NCI-H526 treated with DMSO at 0.1 percent for 48 hours (cell line): ENCODE results near the gene ACAA1.
"Not testable (repeated sequence)": the region's sequence is repeated elsewhere in the genome, so short reads cannot be mapped to it uniquely, and the experiment has no call there.

Source experiments
- DNase-seq: peaks from one replicate; lab custom pipeline; 2025; lab: John Stamatoyannopoulos, UW

The ACAA1 gene

GRCh38 chr3:38136777-38137614, at the start of gene ACAA1:
Gene ACAA1 (minus strand): TSS chr3:38137127. CDS start chr3:38137035, 92 bp downstream.
- DNase-seq = peak; percentile 97

- no peak for DNase-seq
These were observed 40.3 kb upstream of the ACAA1 start for GRCh38 chr3:38177181-38177580.

DNA sequence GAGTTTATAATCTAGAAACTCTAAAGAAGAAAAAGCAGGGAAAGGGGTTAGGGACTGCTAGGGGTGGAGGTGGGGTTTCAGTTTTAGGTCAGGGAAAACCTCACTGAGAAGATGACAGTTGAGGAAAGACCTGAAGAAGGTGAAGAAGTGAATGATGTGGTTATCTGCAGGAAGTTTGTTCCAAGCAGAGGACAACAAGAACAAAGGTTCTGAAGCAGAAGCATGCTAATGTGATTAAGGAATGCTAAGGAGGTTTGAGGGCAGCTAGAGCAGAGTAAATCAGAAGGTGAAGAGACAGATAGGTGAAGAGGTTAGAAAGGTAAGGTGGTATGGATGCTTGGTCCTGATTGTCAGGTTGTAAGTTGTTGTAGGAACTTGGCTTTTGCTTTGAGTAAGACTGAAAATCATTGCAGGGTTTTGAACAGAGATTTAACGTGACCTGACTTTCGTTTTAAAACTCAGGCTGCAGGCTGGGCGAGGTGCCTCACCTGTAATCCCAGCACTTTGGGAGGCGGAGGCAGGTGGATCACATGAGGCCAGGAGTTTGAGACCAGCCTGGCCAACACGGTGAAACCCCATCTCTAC, 37.0 kb upstream of the ACAA1 start:
- DNase-seq = no peak

DNA sequence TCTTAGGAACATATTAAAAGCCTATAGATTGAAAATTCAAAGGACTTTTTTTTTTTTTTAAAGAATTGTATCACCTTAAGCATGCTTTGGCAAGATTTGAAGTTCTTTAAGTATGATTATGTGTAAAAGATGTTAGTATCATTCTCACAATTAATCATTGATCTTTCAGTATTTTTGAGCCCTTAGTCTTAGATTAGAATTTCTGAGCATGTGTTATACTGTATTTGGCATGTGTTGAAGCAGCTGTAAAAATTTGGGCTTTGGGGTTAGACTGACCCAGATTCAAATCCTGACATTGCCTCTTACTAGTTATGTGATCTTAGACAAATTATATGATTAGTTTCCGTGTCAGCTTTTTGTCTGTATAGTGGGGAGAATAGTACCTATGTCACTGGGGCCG, 34.7 kb upstream of the ACAA1 start:
- no peak for DNase-seq

GRCh38 chr3:38170722-38171121, 33.8 kb upstream of the ACAA1 start:
- DNase-seq = no peak

GRCh38 chr3:38169027-38169317, 32.0 kb upstream of the ACAA1 start:
- DNase-seq = no peak

- no peak for DNase-seq
These were observed 31.5 kb upstream of the ACAA1 start for GRCh38 chr3:38168151-38169026.

GRCh38 chr3:38167591-38167990, 30.7 kb upstream of the ACAA1 start:
- DNase-seq = no peak

DNA sequence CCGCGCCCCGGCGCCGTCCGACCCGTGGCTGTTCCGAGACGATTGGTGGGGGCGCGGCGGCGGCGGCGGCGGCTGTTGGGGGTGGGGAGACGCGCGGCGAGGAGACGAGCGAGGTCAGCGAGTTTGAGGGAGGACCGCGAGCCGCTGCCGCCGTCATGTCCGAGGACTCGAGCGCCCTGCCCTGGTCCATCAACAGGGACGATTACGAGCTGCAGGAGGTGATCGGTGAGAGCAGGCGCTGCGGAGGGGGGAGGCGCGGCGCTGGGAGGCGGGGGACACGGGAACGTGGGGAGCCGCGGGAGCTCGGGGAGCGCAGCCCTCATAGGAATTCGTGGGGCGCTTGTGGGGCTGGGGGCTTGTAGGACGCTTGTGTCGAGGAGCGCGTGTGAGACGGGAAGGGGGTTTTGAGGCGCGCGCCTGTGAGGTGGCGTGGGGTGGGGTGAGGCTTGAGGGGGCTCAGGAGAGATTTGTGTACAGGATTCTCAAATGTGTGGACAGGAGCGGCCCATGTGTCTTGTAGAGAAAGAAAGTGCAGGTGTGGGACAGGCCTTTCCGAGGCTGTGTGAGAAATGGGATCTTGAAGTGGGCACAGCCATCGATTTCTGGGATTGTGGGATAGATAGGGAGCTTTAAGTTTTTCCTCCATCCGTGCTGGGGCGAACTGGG, 28.9 kb upstream of the ACAA1 start:
- DNase-seq = peak; percentile 22

- peak; percentile 98 for DNase-seq
These were observed 28.2 kb upstream of the ACAA1 start, which contains the start of gene OXSR1 for GRCh38 chr3:38164952-38165721. Gene OXSR1 (plus strand): TSS chr3:38165537. CDS start chr3:38165877, 340 bp downstream.

DNA sequence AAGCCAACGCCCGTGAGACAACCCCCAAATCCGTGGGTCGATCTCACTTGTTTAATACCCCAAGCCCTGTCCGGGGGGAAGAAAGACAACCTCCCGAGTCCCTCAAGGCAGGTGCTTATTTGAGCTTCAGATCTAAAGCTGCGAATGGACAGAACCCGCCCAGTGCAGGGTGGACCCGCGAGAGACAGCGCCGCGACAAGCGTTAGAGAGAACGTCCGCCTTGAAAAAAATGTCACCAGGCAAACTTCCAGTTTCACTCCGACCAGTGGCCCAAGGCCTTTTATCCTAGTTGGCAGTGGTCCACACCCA, 27.7 kb upstream of the ACAA1 start:
- DNase-seq = no peak

GRCh38 chr3:38163841-38164642, 27.1 kb upstream of the ACAA1 start:
- no peak for DNase-seq

- no peak for DNase-seq
These were observed 26.4 kb upstream of the ACAA1 start for GRCh38 chr3:38163117-38163840.

GRCh38 chr3:38160704-38161103, 23.8 kb upstream of the ACAA1 start:
- DNase-seq = not testable (repeated sequence)

- DNase-seq = no peak
These were observed 21.5 kb upstream of the ACAA1 start for GRCh38 chr3:38158472-38158871.

DNA sequence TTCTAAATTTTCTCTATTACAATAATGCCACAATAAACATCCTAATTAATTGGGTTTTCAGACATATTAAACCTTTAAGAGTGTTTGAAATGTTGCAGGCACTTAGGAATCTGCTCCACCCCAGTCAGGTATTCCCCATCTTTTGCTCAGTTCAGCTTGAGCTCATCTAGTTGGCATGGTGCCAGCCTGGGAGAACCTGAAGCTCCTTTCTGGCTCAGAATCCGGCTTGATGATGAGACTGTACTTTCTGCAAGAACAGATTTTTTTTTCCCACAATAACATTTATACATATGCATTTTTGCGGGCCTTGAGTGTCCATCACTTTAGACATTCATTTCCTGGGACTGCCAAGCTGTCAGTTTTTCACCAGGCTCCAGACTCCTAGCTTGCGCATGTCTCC, 20.7 kb upstream of the ACAA1 start:
- no peak for DNase-seq

GRCh38 chr3:38157117-38157516, 20.2 kb upstream of the ACAA1 start:
- DNase-seq = no peak

DNA sequence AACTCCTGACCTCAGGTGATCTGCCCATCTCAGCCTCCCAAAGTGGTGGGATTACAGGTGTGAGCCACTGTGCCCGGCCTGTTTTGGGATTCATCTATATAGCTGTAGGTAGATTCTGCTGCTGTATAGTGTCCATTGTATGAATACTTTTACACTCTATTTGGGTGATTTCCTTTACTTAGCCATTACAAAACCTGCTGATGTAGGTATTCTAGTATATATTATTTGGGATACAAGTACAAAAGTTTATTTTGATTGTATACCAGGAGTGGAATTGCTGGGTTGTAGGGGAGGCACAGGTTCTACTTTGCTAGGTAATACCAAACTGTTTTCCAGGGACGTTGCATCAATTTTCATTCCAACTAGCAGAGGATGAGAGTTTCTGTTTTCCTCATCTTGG, 18.9 kb upstream of the ACAA1 start:
- no peak for DNase-seq

- no peak for DNase-seq
These were observed 17.8 kb upstream of the ACAA1 start for GRCh38 chr3:38154625-38155255.
